NCI-H1105 (cell line): ENCODE data around the gene PDZK1IP1.
"Not testable (repeated sequence)": the region's sequence is repeated elsewhere in the genome, so short reads cannot be mapped to it uniquely, and the experiment has no call there.

ENCODE experiments used
- DNase-seq: peaks from one replicate; lab custom pipeline; 2025; lab: John Stamatoyannopoulos, UW

PDZK1IP1 gene

DNA sequence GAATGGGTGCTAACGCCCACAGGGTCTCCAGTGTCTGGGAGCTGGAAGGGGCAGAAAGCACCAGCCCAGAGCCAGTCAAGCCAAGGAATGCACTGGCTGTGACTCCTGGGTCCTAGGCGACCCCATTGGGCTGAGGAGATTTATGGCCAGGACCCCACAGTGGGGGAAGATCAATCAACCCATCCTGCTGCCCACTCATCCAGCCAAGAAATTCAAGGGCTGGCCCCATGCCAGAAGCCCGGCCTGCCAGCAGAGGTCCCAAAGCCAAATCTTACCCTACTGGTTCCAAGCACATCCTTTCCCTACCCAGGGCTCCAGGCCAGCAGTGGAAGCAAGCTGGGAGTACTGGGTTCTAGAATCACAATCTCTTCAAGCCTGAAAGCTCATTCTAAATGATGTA is 6.8 kb upstream of the PDZK1IP1 start:
- no peak for DNase-seq

DNA sequence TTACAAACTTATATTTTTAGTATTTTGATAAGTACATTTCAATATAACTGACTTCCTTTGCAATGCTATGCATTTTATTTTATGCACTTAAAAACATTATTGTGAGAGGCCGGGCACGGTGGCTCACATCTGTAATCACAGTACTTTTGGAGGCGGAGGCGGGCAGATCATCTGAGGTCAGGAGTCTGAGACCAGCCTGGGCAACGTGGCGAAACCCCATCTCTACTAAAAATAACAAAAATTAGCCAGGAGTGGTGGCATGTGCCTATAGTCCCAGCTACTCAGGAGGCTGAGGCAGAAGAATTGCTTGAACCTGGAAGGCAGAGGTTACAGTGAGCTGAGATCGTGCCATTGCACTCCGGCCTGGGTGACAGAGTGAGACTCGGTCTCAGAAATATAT is 6.1 kb upstream of the PDZK1IP1 start:
- not testable (repeated sequence) for DNase-seq

DNA sequence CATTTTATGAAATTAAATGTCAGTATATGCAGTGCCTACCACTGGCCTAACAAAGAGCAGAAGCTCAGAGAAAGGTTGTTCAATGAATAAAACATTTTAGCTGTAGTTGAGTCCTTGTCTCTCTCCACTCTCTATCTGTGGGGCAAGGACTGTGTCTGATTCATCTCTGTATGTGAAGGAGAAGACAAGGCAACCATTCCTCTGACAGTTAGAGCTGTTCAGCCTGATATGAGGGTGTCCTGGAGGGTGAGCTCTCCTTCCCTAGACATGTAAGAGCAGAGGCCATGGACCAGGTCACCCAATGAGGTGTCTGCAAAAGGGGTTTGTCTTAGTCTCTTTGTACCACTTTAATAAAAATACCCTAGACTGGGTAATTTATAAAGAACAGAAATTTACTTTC is 4.5 kb upstream of the PDZK1IP1 start:
- no peak for DNase-seq

DNA sequence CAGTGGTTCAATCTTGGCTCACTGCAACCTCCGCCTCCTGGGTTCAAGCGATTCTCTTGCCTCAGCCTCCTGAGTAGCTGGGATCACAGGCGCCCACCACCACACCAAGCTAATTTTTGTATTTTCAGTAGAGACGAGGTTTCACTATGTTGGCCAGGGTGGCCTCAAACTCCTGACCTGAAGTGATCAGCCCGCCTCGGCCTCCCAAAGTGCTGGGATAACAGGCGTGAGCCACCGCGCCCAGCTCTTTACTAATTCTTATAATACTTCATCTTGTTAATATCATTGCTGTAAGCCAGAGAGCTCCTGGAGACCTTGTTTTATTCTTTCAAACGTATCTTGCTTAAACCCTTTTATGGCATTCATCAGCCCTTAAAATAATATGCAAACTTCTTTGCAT is 3.7 kb upstream of the PDZK1IP1 start:
- not testable (repeated sequence) for DNase-seq

DNA sequence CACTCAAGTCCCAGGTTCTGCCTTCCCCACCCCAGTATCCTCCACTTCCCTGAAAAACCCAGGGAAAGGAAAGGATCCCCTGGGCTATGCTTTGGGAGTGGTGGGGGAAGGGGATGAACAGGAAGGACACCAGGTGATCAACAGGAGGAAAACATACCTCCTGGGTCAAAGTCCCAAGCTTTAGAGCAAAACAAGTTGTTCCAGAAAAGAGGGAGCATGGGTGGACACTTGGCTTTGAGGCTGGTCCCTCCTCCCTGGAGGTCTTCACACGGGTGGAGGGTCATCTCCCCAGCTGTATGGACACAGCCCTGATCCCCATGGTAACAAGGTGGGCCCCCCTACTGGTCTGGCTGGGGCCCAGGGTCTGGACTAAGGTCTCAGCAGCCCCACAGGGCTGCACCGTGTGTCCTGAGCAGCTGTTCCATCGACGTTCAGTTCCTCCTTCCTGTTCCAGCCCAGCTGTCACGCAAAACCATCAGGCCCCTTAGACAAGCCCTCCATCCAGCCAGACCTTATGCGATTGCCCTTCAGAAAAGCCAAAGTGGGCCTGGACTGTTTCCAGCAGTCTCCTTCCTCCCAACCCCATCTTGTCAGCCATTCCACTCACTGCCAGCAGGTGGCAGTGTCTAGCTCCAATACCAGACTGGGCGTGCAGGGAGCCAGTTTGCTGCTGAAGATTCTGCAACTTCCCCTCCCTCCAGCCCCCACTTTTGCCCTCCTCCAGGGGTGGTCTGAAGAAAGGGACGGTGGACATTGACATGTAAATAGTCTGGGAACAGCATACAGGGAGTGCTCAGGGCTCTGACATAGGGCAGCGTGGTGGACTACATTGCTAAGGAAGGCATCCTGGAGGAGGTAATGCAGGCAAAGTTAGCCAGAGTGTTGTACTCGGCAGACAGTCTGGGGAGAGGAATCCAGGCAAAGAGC is 2.9 kb upstream of the PDZK1IP1 start:
- DNase-seq, result peak; percentile 76

DNA sequence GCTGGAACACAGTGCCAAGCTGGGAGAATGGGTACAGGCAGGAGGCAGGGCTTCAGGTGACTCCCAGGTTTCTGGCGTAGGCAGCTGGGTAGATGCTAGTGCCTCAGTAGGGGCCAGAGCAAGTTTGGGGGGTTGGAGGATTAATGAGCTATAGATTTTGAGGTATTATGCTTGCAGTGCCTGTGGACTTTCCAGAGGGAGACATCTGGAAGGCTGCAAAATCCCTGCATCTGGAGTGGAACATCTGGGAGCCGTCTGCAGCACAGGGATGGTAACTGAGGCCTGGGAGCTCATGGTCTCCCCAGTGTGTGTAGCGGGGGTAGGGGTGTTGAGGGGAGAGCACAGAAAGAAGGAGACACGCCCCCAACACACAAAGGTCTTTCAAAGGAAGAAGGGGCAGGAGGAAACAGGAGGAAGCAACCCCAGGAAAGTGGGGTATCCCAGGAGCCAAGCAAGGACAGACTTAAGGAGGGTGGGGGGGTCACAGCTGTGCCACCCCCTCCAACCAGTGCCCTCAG is 2.2 kb upstream of the PDZK1IP1 start:
- DNase-seq, result no peak

DNA sequence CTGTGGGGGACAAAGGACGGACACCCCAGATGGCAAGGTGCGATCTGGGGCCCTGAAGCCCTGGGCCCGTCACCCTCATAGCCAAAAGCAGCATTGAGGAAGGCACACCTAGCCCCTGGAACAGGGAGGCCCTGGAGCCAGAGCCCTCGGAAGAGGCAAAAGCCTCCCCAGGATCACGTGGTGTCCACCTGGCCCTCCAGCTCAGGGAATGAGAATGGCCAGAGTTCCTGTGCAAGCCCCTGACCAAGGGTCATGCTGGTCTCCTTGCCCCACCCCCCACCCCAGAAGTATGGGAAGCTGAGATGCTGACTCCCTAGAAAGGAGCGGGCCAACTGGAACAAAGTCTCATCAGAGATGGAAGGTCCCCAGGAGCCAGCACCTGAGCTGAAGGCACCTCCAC is 1.0 kb upstream of the PDZK1IP1 start:
- DNase-seq, result no peak

DNA sequence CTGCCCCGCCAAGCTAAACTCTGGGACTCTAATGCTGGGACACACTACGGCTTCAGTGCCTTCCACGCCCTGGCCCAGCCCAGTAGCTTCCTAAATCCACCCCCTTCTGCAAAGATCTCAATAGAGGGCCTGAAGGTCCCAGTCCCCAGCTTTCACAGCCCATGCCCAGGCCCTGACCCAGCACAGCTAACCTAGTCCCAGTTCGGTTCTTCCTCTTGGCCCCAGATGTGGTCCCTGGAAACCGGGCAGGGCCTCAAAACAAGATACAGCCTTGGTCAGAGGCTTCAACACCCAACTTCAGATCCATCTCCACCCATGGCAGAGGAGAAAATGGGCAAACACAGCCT is 646 bp upstream of the PDZK1IP1 start:
- no peak for DNase-seq

DNA sequence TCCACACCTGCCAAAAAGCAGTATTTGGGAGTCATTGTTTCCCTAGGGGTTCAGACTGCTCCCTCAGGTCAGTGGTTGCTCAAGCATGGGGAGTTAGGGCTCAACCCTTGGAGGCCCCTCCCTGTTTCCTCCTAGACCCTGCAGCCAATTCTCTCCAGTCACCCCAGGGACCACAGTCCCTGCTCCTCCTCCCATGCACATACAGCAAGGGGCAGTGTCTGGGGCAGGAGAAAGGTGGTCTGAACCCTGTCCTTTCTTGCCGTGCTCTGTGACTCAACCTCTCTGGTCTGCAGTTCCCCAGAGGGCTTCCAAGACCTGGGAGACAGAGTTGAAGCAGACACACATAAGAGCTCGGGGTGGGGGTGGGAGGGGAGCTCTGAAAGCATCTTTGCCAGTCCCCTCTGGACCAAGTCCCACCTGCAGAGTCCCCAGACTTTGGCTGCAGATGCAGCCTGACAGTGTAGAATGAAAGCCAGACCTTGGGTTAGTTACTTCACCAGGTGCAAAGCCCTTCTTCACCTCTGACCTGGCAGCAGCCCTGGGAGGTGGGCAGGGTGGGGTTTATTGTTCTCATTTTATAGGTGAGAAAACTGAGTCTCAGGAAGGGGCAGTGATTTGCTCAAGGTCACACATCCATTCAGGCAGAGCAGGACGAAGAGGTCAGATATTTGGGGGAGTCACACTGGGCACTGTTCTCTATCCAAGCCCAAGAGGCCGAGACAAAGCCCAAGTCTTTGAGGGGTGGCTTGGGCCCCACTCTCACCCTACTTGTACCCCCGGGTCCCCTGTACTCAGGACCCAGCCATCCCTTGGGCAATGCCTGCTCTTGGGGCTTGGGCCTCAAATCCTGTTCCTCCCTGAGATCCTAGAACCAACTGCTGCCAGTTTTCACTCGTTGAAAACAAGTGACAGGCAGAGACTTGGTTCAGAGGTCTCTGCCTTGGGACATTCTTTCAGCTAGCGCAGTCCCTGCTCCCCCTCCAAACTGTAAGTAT is 748 bp downstream of the PDZK1IP1 start:
- no peak for DNase-seq

DNA sequence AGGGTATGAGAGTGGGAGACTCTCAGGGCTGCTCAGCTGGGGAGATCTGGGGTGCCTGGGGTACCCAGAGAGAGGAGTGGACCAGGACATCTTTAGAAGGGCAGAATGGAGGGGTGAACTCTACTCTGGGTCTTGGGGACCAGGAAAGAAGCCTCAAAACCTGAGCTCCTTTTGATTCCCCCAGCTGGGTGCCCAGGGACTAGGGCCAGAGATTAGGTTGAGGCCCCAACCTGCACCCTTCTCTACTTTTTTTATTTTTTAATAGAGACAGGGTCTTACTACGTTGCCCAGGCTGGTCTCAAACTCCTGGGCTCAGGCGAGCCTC is 1.9 kb downstream of the PDZK1IP1 start:
- DNase-seq, result no peak

DNA sequence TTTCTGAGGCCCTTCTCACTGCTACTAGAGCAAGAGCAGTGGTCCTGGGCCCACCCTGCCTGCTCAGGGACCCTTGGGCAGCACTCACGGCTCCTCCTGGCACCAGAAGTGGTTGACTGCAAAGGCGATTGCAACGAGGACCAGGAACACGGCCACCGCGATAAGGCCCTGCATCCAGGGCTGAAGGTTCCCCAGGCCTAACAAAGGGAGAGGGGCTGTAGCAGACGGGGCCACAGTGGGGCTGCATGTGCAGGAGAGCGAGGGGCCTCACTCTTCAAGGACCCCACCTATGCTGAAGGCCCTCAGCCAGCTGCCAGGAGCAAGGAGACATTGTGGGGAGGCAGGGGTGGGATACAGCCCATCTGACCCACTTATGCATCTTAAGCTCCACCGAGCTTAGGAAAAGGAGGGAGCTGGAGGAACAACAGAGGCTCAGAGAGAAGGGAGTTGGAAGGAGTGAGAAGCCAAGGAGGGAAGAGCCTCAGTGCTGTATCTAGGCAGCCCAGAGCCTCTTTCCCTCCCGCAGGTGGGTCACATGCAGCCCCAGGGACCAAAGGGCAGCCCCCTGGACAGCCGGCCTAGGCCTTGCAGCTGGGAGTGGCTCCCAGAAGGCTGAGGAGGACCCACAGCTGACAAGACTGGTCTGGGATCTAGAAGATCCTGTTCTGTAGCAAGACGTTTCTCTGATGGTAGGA is 2.5 kb downstream of the PDZK1IP1 start:
- DNase-seq, result no peak

DNA sequence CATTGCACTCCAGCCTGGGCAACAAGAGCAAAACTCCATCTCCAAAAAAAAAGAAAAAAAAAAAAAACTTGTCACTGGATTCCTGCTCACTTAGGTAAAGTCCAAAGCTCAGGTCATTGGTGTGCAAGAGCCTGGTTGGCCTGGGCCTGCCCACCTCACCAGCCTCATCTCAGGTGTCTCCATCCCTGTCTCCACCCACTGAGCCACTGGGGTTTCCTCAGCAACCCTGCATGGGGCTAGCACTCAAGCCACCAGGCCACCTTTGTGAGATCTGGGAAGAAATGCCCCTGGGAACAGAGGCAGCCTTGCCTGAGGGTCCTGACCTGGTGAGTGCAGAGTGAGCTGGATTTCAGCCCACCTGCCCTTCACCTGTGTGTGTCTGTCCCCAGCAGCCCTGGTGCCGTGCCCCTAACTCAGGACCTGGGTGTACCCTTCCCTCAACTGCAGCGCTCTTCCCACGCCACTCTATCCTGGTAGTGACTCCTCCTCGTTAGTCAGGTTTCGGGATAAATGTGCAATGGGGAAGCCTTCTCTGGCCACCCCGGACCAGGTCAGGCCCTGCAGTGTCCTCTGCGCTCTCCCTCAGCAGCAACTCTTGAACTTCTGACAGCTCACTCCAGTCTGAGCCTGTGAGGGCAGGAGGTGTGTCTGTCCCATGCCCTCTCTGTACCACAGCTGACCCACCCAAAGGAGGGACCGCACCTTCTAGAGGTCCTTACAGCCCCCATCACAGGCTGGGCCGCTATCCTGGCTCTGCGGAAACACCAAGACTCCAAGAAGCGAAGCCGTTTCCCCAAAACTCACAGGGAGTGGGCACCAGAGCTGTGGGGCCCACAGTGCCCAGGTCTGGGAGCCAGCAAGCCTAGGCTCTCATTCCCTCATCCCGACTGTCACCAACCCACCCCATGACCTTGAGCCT is 3.3 kb downstream of the PDZK1IP1 start:
- DNase-seq, result no peak

DNA sequence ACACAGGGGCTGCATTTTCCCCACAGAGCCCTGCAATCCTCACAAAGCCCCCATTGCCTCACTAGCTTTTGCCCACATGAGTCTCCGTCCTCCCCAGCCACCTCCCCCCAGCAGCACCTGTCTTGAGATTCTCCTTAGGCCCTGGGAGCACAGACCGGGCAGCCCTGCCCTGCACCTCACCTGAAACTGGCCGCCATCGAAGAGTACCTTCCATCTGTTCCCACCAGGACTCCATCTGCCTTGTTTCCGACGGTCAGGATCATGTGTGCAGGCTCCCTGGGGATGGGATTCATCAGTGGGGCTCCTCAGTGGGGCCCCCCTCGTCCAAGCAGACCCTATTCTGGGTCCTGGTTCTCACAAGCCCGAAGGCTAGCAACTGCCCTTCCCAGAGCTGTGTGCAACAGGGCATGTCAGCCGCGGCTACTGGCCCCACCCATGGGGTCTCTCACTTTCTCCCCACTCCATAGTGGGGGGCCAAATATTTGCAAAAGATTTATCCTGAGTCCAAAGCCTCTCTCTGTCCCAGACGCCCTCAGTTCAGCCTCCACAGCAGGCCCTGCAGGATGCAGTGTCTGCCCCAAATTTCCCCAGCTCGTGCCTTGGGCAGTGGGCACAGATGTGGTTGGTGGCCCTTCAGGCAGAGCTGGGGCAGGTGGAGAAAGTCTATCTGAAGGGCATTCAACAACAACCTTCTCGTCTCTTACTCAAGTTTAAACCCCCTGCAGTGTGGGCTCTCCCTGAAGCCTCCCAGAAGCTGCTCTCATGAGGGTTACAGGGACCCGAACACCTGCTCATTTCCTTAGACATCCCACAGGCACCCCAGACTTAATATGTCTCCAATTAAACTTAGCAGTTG is 4.8 kb downstream of the PDZK1IP1 start:
- no peak for DNase-seq

DNA sequence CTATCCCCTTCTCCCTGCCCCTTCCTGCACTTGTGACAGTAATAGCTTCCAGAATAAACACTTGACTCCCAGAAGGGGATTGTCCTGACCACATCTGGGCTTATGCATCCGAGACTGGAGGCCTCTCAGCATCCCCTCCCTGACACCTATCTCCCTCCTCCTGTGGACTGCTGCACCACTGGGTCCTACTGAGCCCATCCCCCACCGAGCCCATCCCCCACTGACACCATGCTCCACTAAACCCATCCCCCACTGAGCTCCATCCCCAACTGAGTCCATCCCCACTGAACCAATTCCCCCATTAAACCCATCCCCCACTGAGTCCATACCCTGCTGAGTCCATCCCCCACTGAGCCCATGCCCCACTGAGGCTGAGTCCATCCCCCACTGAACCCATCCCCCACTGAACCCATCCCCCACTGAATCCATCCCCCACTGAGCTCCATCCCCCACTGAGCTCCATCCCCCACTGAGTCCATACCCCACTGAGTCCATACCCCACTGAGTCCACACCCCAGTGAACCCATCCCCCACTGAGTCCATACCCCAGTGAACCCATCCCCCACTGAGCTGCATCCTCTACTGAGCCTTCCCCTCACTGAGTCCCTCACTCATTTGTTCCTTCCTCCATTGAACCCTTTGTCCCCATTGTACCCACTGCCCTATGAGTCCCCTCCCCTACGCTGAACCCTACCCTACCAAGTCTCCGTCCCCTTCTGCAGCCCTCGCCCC is 5.6 kb downstream of the PDZK1IP1 start:
- DNase-seq, result no peak

DNA sequence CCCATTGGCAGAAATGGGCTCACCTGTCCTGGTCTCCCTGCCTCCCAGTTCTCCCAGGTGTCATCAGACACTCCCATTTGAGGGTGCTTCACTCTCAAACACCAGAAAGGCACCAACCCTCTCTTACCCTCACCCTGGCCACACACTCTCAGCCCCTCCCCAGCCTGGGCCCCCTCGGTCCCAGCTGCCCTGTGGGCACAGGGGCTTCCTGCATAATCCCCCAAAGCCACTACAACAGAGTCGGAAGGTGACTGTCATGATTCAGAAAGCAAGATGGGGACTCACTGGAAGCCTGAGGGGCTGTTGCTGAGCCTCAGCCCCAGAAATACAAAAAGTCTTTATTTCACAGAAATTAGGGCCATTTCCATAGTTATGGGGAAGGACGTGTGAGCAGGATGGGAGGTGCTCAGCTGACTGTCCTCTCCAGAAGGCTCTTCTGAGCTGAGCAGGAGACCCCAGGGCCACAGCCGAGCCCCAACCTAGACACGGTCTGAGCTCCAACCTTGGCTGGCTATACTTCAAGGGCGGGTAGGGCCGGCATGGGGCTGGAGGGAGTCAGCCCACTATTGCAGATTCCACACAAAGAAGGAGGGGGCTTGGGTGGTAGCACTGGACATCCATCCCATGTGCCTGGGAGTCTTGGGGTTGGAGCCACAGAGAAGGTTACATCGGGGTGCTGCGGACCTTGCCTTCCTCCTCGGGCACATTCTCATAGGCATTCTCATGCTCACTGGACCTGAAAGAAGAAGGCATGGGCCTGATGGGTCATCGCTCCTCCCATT is 6.3 kb downstream of the PDZK1IP1 start:
- DNase-seq, result no peak

DNA sequence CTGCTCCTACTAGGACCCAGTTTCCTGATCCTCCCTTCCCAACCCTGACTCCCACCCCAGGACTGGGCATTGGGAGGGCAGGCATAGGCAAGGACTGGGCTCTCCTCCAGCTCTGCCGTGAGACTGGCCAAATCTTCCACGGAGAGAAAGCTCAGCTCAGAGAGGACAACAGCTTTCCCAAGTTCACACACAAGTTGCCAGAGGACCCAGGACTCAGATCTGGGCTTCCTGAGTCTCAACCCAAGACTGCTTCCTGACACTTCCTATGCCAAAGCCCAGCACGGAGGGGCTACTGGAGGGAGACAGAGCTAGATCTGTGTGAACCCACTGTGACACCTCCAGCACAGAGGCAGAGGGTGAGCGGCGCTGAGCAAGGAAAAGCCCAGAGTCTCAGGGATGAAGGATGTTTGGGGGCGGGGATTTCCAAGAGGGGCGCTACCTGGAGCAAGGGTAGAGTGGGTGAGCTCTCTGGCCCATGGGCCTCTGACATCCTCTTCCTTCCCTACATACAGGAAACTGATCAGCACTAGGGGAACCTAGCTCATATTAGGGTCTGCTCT is 7.1 kb downstream of the PDZK1IP1 start:
- no peak for DNase-seq

DNA sequence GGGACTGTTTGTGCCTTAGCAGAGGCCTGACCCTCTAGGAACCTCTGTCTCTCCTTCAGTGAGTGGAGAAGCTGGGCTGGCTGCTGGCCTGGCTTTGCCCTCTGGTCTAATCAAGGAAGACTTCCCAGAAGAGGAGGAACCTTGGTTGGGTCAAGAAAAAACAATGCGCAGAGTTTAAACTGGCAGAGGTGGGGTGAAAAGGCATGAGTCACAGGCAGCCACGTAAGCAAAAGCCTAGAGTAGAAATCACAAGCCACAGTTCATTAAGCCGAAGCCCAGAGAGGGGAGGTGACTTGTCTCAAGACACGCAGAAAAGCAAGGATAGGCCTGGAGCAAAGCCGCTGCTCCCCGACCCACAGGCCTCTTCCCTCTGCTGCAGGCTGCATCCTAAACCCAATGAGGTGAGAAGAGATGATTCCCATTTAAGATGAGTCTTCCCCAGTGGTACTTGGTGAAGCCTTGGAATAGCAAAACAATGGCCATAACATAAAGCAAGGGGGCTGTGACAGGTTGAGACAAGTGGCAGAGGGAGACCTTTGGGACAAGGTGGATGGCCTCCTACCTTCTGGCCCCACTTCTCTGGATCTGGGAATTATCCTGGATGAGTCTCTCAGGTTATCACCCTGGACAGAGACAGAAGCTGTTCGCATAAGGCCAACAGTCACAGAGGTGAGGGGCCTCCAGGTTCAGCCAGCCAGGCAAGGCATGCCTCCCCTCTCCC is 7.7 kb downstream of the PDZK1IP1 start:
- no peak for DNase-seq
